ENCODE measurements around the gene HPGDS. TPM values are rescaled to one million over a fixed set of nuclear protein-coding genes. Genes with fewer than 3 reads are reported as not detected.

Gene HPGDS
- total RNA-seq, 6 experiments from 2014 or later, result 0.16 to 0.98 (median 0.54) TPM; not detected in 1

DNA sequence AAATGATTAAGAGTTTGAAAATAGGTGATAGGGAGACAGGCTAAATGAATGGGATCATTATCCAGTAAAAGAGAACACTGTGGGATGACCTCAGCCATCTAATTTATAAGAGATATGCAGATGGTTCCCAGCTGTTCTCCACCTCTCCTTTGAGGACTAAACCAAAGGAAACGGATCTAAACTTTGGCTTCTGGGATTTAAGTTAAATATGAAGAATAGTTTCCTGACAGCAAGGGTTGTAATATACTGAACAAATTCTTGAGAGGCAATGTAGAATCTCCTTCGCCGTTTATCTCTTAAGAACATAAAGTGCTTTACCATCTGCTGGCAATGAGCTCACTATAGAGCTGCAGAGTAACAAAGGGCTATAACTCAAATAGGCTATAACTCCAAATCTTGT, 35.4 kb upstream of the HPGDS start:
- H3K27ac ChIP-seq, result no peak overlapping the region
- no peak for ATAC-seq
- no peaks in the 10 kb centered on the region for H3K36me3 ChIP-seq
- WGBS (ENCODE audit: insufficient coverage, low coverage, low lambda C conversion rate, missing lambda C conversion rate), result 75% methylated on average over 3 of the region's 3 CpGs
- no peak for DNase-seq
- TF ChIP-seq POLR2A (IDR thresholded peaks at IDR 0.05), result no peak
- TF ChIP-seq, protein P1, sequence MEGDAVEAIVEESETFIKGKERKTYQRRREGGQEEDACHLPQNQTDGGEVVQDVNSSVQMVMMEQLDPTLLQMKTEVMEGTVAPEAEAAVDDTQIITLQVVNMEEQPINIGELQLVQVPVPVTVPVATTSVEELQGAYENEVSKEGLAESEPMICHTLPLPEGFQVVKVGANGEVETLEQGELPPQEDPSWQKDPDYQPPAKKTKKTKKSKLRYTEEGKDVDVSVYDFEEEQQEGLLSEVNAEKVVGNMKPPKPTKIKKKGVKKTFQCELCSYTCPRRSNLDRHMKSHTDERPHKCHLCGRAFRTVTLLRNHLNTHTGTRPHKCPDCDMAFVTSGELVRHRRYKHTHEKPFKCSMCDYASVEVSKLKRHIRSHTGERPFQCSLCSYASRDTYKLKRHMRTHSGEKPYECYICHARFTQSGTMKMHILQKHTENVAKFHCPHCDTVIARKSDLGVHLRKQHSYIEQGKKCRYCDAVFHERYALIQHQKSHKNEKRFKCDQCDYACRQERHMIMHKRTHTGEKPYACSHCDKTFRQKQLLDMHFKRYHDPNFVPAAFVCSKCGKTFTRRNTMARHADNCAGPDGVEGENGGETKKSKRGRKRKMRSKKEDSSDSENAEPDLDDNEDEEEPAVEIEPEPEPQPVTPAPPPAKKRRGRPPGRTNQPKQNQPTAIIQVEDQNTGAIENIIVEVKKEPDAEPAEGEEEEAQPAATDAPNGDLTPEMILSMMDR (IDR thresholded peaks at IDR 0.05), result no peak
- H3K4me3 ChIP-seq, result no peak overlapping the region
- H3K27me3 ChIP-seq, result no peaks in the 10 kb centered on the region
- intact Hi-C loops (cut with DNase I), result no loop called here
- no peaks in the 10 kb centered on the region for H3K4me1 ChIP-seq
- H3K9me3 ChIP-seq, result no peaks in the 10 kb centered on the region

DNA sequence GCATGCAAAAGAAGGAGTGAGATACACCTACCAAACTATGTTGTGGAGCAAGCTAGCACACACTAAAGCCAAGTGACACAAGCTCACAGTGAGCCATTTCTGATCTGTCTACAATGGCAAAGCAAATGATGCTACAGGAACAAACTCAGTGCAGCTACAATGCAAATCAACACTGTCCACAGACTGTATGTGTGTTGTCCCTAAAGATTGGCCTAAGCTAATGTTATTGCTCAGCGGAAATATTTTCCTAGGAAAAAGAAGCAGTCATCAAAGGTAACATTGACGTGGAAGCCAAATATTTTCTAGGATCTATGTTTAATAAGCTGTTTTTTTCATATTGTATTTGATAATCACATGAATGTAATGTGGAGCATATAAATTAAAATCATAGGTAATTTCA, 34.7 kb upstream of the HPGDS start:
- TF ChIP-seq, protein P1 (IDR thresholded peaks at IDR 0.05), result no peak
- TF ChIP-seq POLR2A (IDR thresholded peaks at IDR 0.05), result no peak
- no peaks in the 10 kb centered on the region for H3K27me3 ChIP-seq
- H3K9me3 ChIP-seq, result no peaks in the 10 kb centered on the region
- intact Hi-C loops (cut with DNase I), result no loop called here
- H3K4me1 ChIP-seq, result no peaks in the 10 kb centered on the region
- DNase-seq (no peak), ATAC-seq (no peak)
- H3K4me3 ChIP-seq, result no peak overlapping the region
- H3K36me3 ChIP-seq, result no peaks in the 10 kb centered on the region
- WGBS (ENCODE audit: insufficient coverage, low coverage, low lambda C conversion rate, missing lambda C conversion rate), result 71% methylated on average over 2 of the region's 2 CpGs
- H3K27ac ChIP-seq, result no peak overlapping the region

DNA sequence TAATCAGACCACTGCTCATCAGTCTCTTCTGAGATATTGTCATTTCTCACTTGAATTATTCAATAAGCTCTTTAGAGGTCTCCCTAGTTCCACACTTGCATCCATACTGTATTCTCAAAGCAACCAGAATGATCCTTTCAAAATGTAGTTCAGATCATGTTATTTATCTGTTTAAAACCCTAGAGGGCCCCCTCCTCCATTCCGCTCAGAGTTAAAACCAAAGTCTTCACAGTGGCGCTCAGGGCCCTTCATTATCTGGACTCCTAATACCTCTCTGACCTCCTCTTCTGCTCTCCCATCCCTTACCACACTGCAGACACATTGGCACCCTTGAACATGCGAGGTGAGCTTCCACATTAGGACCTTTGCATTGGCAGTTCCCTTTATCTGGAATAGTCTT, 32.7 kb upstream of the HPGDS start:
- Histone ChIP-seq H3K36me3 (no peaks in the 10 kb centered on the region), H3K27me3 (no peaks in the 10 kb centered on the region), H3K4me1 (no peaks in the 10 kb centered on the region), H3K27ac (no peak overlapping the region), H3K9me3 (no peaks in the 10 kb centered on the region), H3K4me3 (no peak overlapping the region)
- TF ChIP-seq, protein P1 (IDR thresholded peaks at IDR 0.05), result no peak
- no peak for TF ChIP-seq POLR2A (IDR thresholded peaks at IDR 0.05)
- ATAC-seq (no peak), DNase-seq (no peak)
- intact Hi-C loops (cut with DNase I), result no loop called here
- WGBS (ENCODE audit: insufficient coverage, low coverage, low lambda C conversion rate, missing lambda C conversion rate), result 74% methylated on average over 3 of the region's 3 CpGs

DNA sequence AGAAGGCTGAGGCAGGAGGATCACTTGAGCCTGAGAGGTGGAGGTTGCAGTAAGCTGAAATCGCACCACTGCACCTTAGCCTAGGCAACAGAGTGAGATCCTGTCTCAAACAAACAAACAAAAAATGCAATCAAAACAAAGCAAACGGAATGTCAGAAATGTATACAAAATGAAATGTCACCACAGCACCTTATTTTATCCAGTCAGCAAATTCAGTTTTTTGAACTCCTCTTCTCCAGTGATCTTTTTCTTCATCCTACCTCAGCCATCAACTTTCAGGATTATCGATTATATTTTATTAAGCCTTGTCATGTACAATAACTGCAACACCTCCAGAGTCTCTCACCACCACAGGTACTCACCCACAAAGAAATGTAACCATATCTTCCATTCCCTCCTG, 31.1 kb upstream of the HPGDS start:
- no peaks in the 10 kb centered on the region for H3K36me3 ChIP-seq
- no peak for ATAC-seq
- WGBS (ENCODE audit: insufficient coverage, low coverage, low lambda C conversion rate, missing lambda C conversion rate), result 62% methylated on average over 3 of the region's 3 CpGs

More for the DNA sequence above, 31.1 kb upstream of the HPGDS start:
- TF ChIP-seq POLR2A (IDR thresholded peaks at IDR 0.05), result no peak
- TF ChIP-seq, protein P1 (IDR thresholded peaks at IDR 0.05), result no peak
- H3K4me3 ChIP-seq, result no peak overlapping the region
- DNase-seq, result no peak
- H3K9me3 ChIP-seq, result no peaks in the 10 kb centered on the region
- intact Hi-C loops (cut with DNase I), result no loop called here
- no peaks in the 10 kb centered on the region for H3K27me3 ChIP-seq
- no peaks in the 10 kb centered on the region for H3K4me1 ChIP-seq
- H3K27ac ChIP-seq, result no peak overlapping the region
